Measurements from ENCODE around the gene UGT1A5.

DNA sequence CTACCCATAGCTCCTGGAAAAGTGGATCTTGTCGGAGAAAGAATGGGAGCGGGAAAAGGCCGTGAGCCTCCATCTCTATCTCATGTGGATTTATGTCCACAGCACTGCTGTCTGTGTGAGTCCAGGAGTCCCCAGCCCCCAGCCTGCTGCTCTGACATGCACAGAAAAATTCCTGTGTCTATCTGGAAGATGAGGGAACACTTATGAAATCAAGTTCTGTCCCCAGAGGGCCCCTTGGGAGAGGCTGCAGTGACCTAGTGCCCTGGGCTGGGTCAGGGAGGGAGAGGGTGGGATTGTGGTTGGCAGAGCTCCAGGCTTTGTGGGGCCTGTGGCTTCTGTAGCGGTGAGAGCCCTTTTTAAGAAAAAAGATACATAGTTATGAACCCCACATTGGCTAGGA, 104.1 kb downstream of the UGT1A5 start:
- TF ChIP-seq EZH2 (IDR thresholded peaks at IDR 0.05) (no peak), SP1 (IDR thresholded peaks at IDR 0.05; ENCODE audit: low read depth) (no peak), ZBTB33 (IDR thresholded peaks at IDR 0.05; ENCODE audit: extremely low read depth, insufficient replicate concordance, low read length) (no peak), POLR2AphosphoS5 (IDR thresholded peaks at IDR 0.05; ENCODE audit: low read depth, low read length) (no peak), JUND (IDR thresholded peaks at IDR 0.05) (no peak), ELF1 (IDR thresholded peaks at IDR 0.05; ENCODE audit: borderline replicate concordance, low read depth) (no peak), YY1 (IDR thresholded peaks at IDR 0.05; ENCODE audit: extremely low read depth, insufficient replicate concordance, low read depth, low read length) (no peak), ZFX (IDR thresholded peaks at IDR 0.05) (no peak), EZH2phosphoT487 (IDR thresholded peaks at IDR 0.05; ENCODE audit: borderline replicate concordance) (no peak)
- TF ChIP-seq, protein P1, sequence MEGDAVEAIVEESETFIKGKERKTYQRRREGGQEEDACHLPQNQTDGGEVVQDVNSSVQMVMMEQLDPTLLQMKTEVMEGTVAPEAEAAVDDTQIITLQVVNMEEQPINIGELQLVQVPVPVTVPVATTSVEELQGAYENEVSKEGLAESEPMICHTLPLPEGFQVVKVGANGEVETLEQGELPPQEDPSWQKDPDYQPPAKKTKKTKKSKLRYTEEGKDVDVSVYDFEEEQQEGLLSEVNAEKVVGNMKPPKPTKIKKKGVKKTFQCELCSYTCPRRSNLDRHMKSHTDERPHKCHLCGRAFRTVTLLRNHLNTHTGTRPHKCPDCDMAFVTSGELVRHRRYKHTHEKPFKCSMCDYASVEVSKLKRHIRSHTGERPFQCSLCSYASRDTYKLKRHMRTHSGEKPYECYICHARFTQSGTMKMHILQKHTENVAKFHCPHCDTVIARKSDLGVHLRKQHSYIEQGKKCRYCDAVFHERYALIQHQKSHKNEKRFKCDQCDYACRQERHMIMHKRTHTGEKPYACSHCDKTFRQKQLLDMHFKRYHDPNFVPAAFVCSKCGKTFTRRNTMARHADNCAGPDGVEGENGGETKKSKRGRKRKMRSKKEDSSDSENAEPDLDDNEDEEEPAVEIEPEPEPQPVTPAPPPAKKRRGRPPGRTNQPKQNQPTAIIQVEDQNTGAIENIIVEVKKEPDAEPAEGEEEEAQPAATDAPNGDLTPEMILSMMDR (IDR thresholded peaks at IDR 0.05 in 2 of 3, conservative IDR thresholded peaks at IDR 0.05 in 1 of 3; ENCODE audit: borderline replicate concordance in 1 of 3, insufficient read depth in 1 of 3, low read depth in 2 of 3, low read length in 2 of 3) = no peak

All from HCT116 (cell line).